ENCODE measurements around the gene U2AF2. TPM values are rescaled to one million over a fixed set of nuclear protein-coding genes. Genes with fewer than 3 reads are reported as not detected.
A peak's percentile ranks its signal among the peaks of the same experiment; 100 is the strongest.

U2AF2 gene
- total and polyA plus RNA-seq, 2 of the 8 experiments (the other 6 are each of a cell fraction or from before 2014, with no cell fraction given): 162 to 252 TPM

- H2BK5ac ChIP-seq (ENCODE audit: low read depth, low read length): peak overlapping the region; percentile 80; the same call in 1 of the 2 replicates
- peak overlapping the region; percentile 81 to 94 for H3K4me2 ChIP-seq (ENCODE audit: insufficient read depth in 1 of 2, low read depth in 2 of 2, low read length in 2 of 2)
- H2BK12ac ChIP-seq (ENCODE audit: low read depth, low read length): no peak overlapping the region
- no peak overlapping the region for H2BK15ac ChIP-seq (ENCODE audit: low read length)
- H4K8ac ChIP-seq (ENCODE audit: extremely low read depth, insufficient read depth, low read length): no peak overlapping the region
- no peaks in the 10 kb centered on the region for H3K27me3 ChIP-seq (replicated peaks in 1 of 4; ENCODE audit: control insufficient read depth in 3 of 4, extremely low read depth in 1 of 4, insufficient read depth in 3 of 4, low read length in 3 of 4)
- peaks cover 13% of the 10 kb centered on the region for H3K23me2 ChIP-seq (ENCODE audit: low read depth, low read length)
- no peak overlapping the region for H2BK20ac ChIP-seq (ENCODE audit: low read length)
- H3K79me2 ChIP-seq (ENCODE audit: control insufficient read depth in 1 of 2, insufficient read depth in 2 of 2, low read length in 2 of 2): peaks cover 45 to 58% of the 10 kb centered on the region in 2 experiments
- H2BK120ac ChIP-seq (replicated peaks; ENCODE audit: low read depth, low read length): no peak overlapping the region
- H3K4ac ChIP-seq (replicated peaks; ENCODE audit: insufficient read length, low read depth, low read length): no peak overlapping the region
- H3K23ac ChIP-seq (ENCODE audit: insufficient read length): no peak overlapping the region
- no peak overlapping the region for H3K56ac ChIP-seq (replicated peaks; ENCODE audit: insufficient read length, low read depth, low read length)
- ChIA-PET POLR2A (ENCODE audit: partially characterized antibody) (interaction anchor here (0.5 to 5.8 kb wide), 15 partner anchors 8 to 462 kb away, joined by 3 to 75 read pairs (median 4); partner anchors contain the start of gene EPN1), CTCF (ENCODE audit: partially characterized antibody) (interaction anchor here (0.6 to 2.8 kb wide), 5 partner anchors 15 to 477 kb away, joined by 3 to 19 read pairs (median 4); partner anchors contain the start of gene SYT5)
- H3K4me1 ChIP-seq (replicated peaks in 1 of 4; ENCODE audit: control insufficient read depth in 3 of 4, insufficient read depth in 4 of 4, low read length in 3 of 4): peaks cover 3 to 18% (median 10%) of the 10 kb centered on the region in 4 experiments; a peak in 6 of 7 replicates
- no peak overlapping the region for H2AFZ ChIP-seq (ENCODE audit: low read length)
- no peaks in the 10 kb centered on the region for H3K9me3 ChIP-seq (ENCODE audit: insufficient read depth in 2 of 2, low read depth in 1 of 2, low read length in 1 of 2)
- no peak overlapping the region for H4K91ac ChIP-seq (replicated peaks; ENCODE audit: insufficient read length, low read length)
- H3K4me3 ChIP-seq (ENCODE audit: extremely low read depth in 1 of 4, insufficient read depth in 2 of 4, low read depth in 3 of 4, low read length in 4 of 4): peak overlapping the region; percentile 84 to 93 (median 92)
- peaks cover 23 to 24% of the 10 kb centered on the region in 2 experiments for H4K20me1 ChIP-seq (replicated peaks in 1 of 2; ENCODE audit: control insufficient read depth in 1 of 2, insufficient read depth in 2 of 2, low read length in 2 of 2)
- FAIRE-seq: no peak
- no peak overlapping the region for H3K27ac ChIP-seq (ENCODE audit: low read depth, low read length)
- peaks cover 8% of the 10 kb centered on the region; the same call in 1 of the 2 replicates for H3K79me1 ChIP-seq (ENCODE audit: low read depth, low read length)
- no peak overlapping the region for H3K18ac ChIP-seq (ENCODE audit: extremely low read depth, low read length)
- peaks cover 7 to 16% (median 15%) of the 10 kb centered on the region in 4 experiments; a peak in 6 of 8 replicates for H3K36me3 ChIP-seq (ENCODE audit: control insufficient read depth in 2 of 4, insufficient read depth in 4 of 4, low read length in 3 of 4)
- no peak overlapping the region for H4K5ac ChIP-seq (ENCODE audit: insufficient read length, low read depth, low read length)
- 78% methylated on average over 7 of the region's 7 CpGs; no CpG with 5 or more reads in 1 of the 2 experiments for WGBS, 2 experiments (ENCODE audit: extremely low coverage in 1 of 2, insufficient coverage in 1 of 2, insufficient read length in 1 of 2, insufficient replicate concordance in 2 of 2, low coverage in 1 of 2, low lambda C conversion rate in 2 of 2, missing lambda C conversion rate in 1 of 2)
- TF ChIP-seq POLR2A (IDR thresholded peaks at IDR 0.05; ENCODE audit: control extremely low read depth in 1 of 2, low read depth in 2 of 2, low read length in 2 of 2) (peak in 1 of 2 experiments; percentile 45; a peak in 1 of 3 replicates), SIX5 (IDR thresholded peaks at IDR 0.05; ENCODE audit: low read depth, low read length) (no peak)
- no peak for DNase-seq (ENCODE audit: low read depth in 1 of 2, low spot score in 2 of 2)
- H2AK5ac ChIP-seq (ENCODE audit: low read depth, low read length): peak overlapping the region; percentile 46; the same call in 1 of the 2 replicates
- no peak overlapping the region for H3K14ac ChIP-seq (ENCODE audit: insufficient read length)
- H3K9ac ChIP-seq (replicated peaks in 1 of 4; ENCODE audit: extremely low read depth in 1 of 4, low read depth in 3 of 4, low read length in 3 of 4): peak overlapping the region in 3 of 4 experiments; percentile 98 to 100 (median 99); a peak in 5 of 7 replicates
Observed at GRCh38 chr19:55656552-55656951, 1.7 kb downstream of the U2AF2 start.

All from H1 (cell line).